VCaP (cell line): ENCODE data around the gene TARS3.

Experiments
- H3K27ac ChIP-seq: fragments of 450-650 bp; 2 replicates; pipeline ENCODE4 v1.5.1; 2017
- TF ChIP-seq, protein P1 (sequence below): fragments of 450-650 bp; conservative IDR thresholded peaks from 2 replicates; pipeline ENCODE4 v1.5.1; 2017; ENCODE audit warnings: mild to moderate bottlenecking, moderate library complexity

Gene TARS3

GRCh38 chr15:101642361-101642760 lies 81.9 kb downstream of the TARS3 start:
- TF ChIP-seq, protein P1, sequence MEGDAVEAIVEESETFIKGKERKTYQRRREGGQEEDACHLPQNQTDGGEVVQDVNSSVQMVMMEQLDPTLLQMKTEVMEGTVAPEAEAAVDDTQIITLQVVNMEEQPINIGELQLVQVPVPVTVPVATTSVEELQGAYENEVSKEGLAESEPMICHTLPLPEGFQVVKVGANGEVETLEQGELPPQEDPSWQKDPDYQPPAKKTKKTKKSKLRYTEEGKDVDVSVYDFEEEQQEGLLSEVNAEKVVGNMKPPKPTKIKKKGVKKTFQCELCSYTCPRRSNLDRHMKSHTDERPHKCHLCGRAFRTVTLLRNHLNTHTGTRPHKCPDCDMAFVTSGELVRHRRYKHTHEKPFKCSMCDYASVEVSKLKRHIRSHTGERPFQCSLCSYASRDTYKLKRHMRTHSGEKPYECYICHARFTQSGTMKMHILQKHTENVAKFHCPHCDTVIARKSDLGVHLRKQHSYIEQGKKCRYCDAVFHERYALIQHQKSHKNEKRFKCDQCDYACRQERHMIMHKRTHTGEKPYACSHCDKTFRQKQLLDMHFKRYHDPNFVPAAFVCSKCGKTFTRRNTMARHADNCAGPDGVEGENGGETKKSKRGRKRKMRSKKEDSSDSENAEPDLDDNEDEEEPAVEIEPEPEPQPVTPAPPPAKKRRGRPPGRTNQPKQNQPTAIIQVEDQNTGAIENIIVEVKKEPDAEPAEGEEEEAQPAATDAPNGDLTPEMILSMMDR = peak; percentile 45
- H3K27ac ChIP-seq = peak overlapping the region; percentile 42

GRCh38 chr15:101641894-101642293 lies 82.4 kb downstream of the TARS3 start:
- H3K27ac ChIP-seq = peak overlapping the region; percentile 42
- TF ChIP-seq, protein P1 = no peak

- TF ChIP-seq, protein P1 = peak; percentile 99
- H3K27ac ChIP-seq = peak overlapping the region; percentile 42
Measured at GRCh38 chr15:101641129-101641764, 83.0 kb downstream of the TARS3 start.

- no peak overlapping the region for H3K27ac ChIP-seq
- TF ChIP-seq, protein P1 = no peak
Measured at GRCh38 chr15:101639667-101640066, 84.6 kb downstream of the TARS3 start.

DNA sequence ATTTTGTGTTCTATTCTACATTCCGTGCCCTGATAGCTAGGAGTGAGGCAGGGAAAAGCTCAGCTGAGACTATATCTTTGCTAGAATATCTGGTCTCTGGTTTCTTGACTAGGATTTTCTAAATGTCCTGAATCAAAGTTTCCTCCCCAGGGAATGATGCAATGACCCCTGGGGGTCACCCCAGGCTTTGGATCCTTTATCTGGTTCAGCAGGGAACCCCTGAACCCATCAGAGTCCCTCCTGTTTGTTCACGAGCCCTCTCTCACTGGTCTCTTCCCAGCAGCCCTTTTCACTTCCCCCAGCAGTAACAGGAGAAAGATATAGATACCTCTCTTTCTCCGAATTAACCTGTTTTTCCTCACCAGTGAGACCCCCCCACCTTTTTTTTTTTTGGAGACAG lies 86.4 kb downstream of the TARS3 start:
- TF ChIP-seq, protein P1 = no peak
- no peak overlapping the region for H3K27ac ChIP-seq

- TF ChIP-seq, protein P1 = no peak
- no peak overlapping the region for H3K27ac ChIP-seq
Measured at GRCh38 chr15:101637516-101637915, 86.8 kb downstream of the TARS3 start.

- TF ChIP-seq, protein P1 = no peak
- no peak overlapping the region for H3K27ac ChIP-seq
Measured at GRCh38 chr15:101637038-101637437, 87.2 kb downstream of the TARS3 start.
